ENCODE data around the gene TMEM97. TPM values are rescaled to one million over a fixed set of nuclear protein-coding genes. Genes with fewer than 3 reads are reported as not detected.

TMEM97 gene
- total RNA-seq, 3 donors from 2014 or later (not counting 1 experiment from before 2014, with no cell fraction given), result 4.6 to 8.8 (median 7.5) TPM

DNA sequence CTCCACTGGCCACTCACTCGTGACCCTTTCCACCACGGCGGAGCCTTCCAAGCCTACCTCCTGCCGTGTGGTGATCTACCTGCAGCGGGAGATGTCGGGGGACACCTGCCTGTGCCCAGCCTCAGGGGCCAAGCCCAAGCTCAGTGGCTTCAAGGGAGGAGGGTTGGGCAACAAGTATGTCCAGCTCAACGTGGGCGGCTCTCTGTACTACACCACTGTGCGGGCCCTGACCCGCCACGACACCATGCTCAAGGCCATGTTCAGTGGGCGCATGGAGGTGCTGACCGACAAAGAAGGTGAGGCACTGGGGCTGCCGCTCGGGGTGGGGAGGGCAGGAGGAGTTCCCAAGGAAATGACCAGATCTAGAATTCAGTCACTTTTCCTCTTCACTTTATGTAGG, 20.4 kb downstream of the TMEM97 start:
- no peaks in the 10 kb centered on the region for H3K9me3 ChIP-seq (ENCODE audit: control insufficient read depth, insufficient read depth, low read length)
- TF ChIP-seq, protein P1, sequence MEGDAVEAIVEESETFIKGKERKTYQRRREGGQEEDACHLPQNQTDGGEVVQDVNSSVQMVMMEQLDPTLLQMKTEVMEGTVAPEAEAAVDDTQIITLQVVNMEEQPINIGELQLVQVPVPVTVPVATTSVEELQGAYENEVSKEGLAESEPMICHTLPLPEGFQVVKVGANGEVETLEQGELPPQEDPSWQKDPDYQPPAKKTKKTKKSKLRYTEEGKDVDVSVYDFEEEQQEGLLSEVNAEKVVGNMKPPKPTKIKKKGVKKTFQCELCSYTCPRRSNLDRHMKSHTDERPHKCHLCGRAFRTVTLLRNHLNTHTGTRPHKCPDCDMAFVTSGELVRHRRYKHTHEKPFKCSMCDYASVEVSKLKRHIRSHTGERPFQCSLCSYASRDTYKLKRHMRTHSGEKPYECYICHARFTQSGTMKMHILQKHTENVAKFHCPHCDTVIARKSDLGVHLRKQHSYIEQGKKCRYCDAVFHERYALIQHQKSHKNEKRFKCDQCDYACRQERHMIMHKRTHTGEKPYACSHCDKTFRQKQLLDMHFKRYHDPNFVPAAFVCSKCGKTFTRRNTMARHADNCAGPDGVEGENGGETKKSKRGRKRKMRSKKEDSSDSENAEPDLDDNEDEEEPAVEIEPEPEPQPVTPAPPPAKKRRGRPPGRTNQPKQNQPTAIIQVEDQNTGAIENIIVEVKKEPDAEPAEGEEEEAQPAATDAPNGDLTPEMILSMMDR (IDR thresholded peaks at IDR 0.05), result no peak
- ATAC-seq (no peak), DNase-seq (no peak)
- Mint-ChIP-seq H3K36me3 (no peaks in the 10 kb centered on the region), H3K9me3 (no peaks in the 10 kb centered on the region), H3K27me3 (ENCODE audit: low read depth in 2 of 2) (no peaks in the 10 kb centered on the region), H3K27ac (no peak overlapping the region), H3K4me3 (no peak overlapping the region), H3K4me1 (peaks cover 18 to 36% of the 10 kb centered on the region in 2 donors)
- H3K4me1 ChIP-seq (ENCODE audit: control insufficient read depth, insufficient read depth, low read length), result peaks cover 17% of the 10 kb centered on the region
- 96% methylated on average over 13 of the region's 15 CpGs for WGBS (ENCODE audit: insufficient coverage)
- no peaks in the 10 kb centered on the region for H3K27me3 ChIP-seq (ENCODE audit: control insufficient read depth, insufficient read depth, low read length)
- H3K4me3 ChIP-seq (ENCODE audit: low read length), result no peak overlapping the region
- no peak overlapping the region for H3K27ac ChIP-seq (ENCODE audit: low read length)
- intact Hi-C loops (cut with micrococcal nuclease), result loop anchor here (10.0 kb wide), 1 partner anchor 375 kb away; the partner anchor contains the start of genes PROCA1, RAB34 and RPL23A
- peaks cover 33% of the 10 kb centered on the region for H3K36me3 ChIP-seq (ENCODE audit: control insufficient read depth, insufficient read depth, low read length)

DNA sequence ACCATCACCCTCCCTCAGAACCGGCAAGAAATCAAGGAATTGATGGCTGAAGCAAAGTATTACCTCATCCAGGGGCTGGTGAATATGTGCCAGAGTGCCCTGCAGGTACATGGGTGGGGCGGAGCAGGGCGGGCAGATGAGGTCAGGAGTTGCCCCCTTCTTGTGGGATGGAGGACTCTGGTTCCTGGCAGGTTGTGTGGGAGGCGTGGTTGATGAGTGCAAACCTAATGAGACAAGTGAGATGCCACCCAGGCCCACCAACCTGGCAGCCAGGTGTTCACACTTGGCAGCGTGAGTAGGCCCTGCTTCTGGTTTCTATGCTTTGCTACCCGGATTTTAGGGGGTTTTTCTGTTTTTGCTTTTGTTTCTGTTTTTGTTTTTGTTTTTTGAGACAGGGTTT, 21.4 kb downstream of the TMEM97 start:
- no peak for ATAC-seq
- H3K36me3 Mint-ChIP-seq, result no peaks in the 10 kb centered on the region
- no peak overlapping the region for H3K4me3 ChIP-seq (ENCODE audit: low read length)
- no peak for DNase-seq
- H3K9me3 ChIP-seq (ENCODE audit: control insufficient read depth, insufficient read depth, low read length), result no peaks in the 10 kb centered on the region
- peaks cover 40% of the 10 kb centered on the region for H3K36me3 ChIP-seq (ENCODE audit: control insufficient read depth, insufficient read depth, low read length)
- intact Hi-C loops (cut with micrococcal nuclease), result no loop called here
- no peak overlapping the region for H3K27ac ChIP-seq (ENCODE audit: low read length)
- no peaks in the 10 kb centered on the region for H3K9me3 Mint-ChIP-seq
- no peaks in the 10 kb centered on the region for H3K27me3 ChIP-seq (ENCODE audit: control insufficient read depth, insufficient read depth, low read length)
- H3K27ac Mint-ChIP-seq, result no peak overlapping the region
- WGBS (ENCODE audit: insufficient coverage), result 93% methylated on average over 6 of the region's 6 CpGs
- peaks cover 10% of the 10 kb centered on the region for H3K4me1 ChIP-seq (ENCODE audit: control insufficient read depth, insufficient read depth, low read length)
- H3K4me3 Mint-ChIP-seq, result no peak overlapping the region
- TF ChIP-seq, protein P1 (IDR thresholded peaks at IDR 0.05), result no peak
- no peaks in the 10 kb centered on the region for H3K27me3 Mint-ChIP-seq (ENCODE audit: low read depth in 2 of 2)
- peaks cover 12 to 27% of the 10 kb centered on the region in 2 donors for H3K4me1 Mint-ChIP-seq

DNA sequence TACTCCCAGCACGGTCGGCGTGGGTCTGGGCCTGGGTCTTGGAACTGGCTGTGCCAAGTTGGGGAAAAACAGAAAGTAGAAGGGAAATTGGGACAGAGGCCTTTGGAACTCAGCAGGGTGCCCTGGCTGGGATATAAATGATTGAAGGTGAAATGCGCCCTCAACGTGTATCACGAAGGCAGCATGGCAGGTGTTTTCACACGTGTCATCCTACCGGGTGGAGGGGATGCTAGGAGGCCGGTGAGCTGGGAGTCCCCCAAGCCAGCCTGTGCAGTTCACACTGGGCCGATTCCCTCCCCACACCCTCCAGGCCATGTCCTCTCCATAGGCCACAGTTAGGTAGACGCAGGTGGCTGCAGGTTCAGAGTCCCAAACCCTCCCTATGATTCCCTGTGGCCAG, 22.5 kb downstream of the TMEM97 start:
- TF ChIP-seq, protein P1 (IDR thresholded peaks at IDR 0.05), result no peak
- no peak overlapping the region for H3K4me3 Mint-ChIP-seq
- Histone ChIP-seq H3K36me3 (ENCODE audit: control insufficient read depth, insufficient read depth, low read length) (peaks cover 51% of the 10 kb centered on the region), H3K27ac (ENCODE audit: low read length) (no peak overlapping the region), H3K4me3 (ENCODE audit: low read length) (no peak overlapping the region), H3K27me3 (ENCODE audit: control insufficient read depth, insufficient read depth, low read length) (no peaks in the 10 kb centered on the region), H3K4me1 (ENCODE audit: control insufficient read depth, insufficient read depth, low read length) (peaks cover 2% of the 10 kb centered on the region), H3K9me3 (ENCODE audit: control insufficient read depth, insufficient read depth, low read length) (no peaks in the 10 kb centered on the region)
- H3K9me3 Mint-ChIP-seq, result no peaks in the 10 kb centered on the region
- no peak overlapping the region for H3K27ac Mint-ChIP-seq
- H3K27me3 Mint-ChIP-seq (ENCODE audit: low read depth in 2 of 2), result no peaks in the 10 kb centered on the region
- no peak for DNase-seq
- intact Hi-C loops (cut with micrococcal nuclease), result no loop called here
- 95% methylated on average over 11 of the region's 11 CpGs for WGBS (ENCODE audit: insufficient coverage)
- no peak for ATAC-seq
- H3K4me1 Mint-ChIP-seq, result peaks cover 8 to 18% of the 10 kb centered on the region in 2 donors
- H3K36me3 Mint-ChIP-seq, result no peaks in the 10 kb centered on the region

DNA sequence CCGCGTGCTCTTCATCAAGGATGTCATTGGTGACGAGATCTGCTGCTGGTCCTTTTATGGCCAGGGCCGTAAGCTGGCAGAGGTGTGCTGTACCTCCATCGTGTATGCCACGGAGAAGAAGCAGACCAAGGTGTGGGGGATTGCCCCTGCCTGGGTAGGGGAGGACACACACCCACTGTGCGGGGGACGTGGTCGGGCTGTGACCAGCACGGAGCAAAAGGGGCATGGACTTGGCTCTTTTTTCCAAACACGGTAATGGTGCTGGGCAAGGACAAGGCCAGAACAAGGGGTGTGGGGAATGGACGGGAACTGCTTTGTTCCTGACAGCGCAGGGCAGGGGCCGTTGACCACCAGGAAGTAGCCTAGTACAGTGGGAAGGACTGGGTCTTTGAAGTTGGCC, 23.3 kb downstream of the TMEM97 start:
- no peaks in the 10 kb centered on the region for H3K27me3 Mint-ChIP-seq (ENCODE audit: low read depth in 2 of 2)
- H3K27ac ChIP-seq (ENCODE audit: low read length), result no peak overlapping the region
- ATAC-seq (no peak), DNase-seq (no peak)
- H3K4me3 ChIP-seq (ENCODE audit: low read length), result no peak overlapping the region
- intact Hi-C loops (cut with micrococcal nuclease), result no loop called here
- 97% methylated on average over 14 of the region's 14 CpGs for WGBS (ENCODE audit: insufficient coverage)
- H3K4me1 ChIP-seq (ENCODE audit: control insufficient read depth, insufficient read depth, low read length), result no peaks in the 10 kb centered on the region
- TF ChIP-seq, protein P1 (IDR thresholded peaks at IDR 0.05), result no peak
- H3K27me3 ChIP-seq (ENCODE audit: control insufficient read depth, insufficient read depth, low read length), result no peaks in the 10 kb centered on the region
- no peaks in the 10 kb centered on the region for H3K9me3 ChIP-seq (ENCODE audit: control insufficient read depth, insufficient read depth, low read length)
- no peaks in the 10 kb centered on the region for H3K36me3 Mint-ChIP-seq
- H3K4me3 Mint-ChIP-seq, result no peak overlapping the region
- peaks cover 1 to 12% of the 10 kb centered on the region in 2 donors for H3K4me1 Mint-ChIP-seq
- no peak overlapping the region for H3K27ac Mint-ChIP-seq
- H3K36me3 ChIP-seq (ENCODE audit: control insufficient read depth, insufficient read depth, low read length), result peaks cover 59% of the 10 kb centered on the region
- no peaks in the 10 kb centered on the region for H3K9me3 Mint-ChIP-seq

Data from natural killer cell (primary cell).